NB4 (cell line): ENCODE data around the gene ACTL7B.
A peak's percentile ranks its signal among the peaks of the same experiment; 100 is the strongest.
"Not testable (repeated sequence)": the region's sequence is repeated elsewhere in the genome, so short reads cannot be mapped to it uniquely, and the experiment has no call there.

Experiments
- DNase-seq: peaks from one replicate; pipeline ENCODE4 v3.0.0; 2010; ENCODE audit warnings: low read depth
- H3K4me3 ChIP-seq: one replicate; pipeline ENCODE4 v1.5.1; 2011; ENCODE audit warnings: mild to moderate bottlenecking, low read depth, low read length, moderate library complexity
- MYC ChIP-seq: IDR thresholded peaks from 2 replicates; pipeline ENCODE4 v1.6.1; 2011; ENCODE audit warnings: low read depth, low read length
- POLR2A ChIP-seq: IDR thresholded peaks from 2 replicates; pipeline ENCODE4 v1.6.1; 2011; ENCODE audit warnings: mild to moderate bottlenecking; ENCODE audit not compliant: insufficient read length; ENCODE audit errors: extremely low read depth
- TF ChIP-seq, protein P1 (sequence below): IDR thresholded peaks from one replicate; pipeline ENCODE4 v1.5.1; 2012; ENCODE audit warnings: low read depth, low read length
- TF ChIP-seq, protein P2 (sequence below): IDR thresholded peaks from 2 replicates; pipeline ENCODE4 v1.6.1; 2011; ENCODE audit warnings: low read depth, low read length

The ACTL7B gene

DNA sequence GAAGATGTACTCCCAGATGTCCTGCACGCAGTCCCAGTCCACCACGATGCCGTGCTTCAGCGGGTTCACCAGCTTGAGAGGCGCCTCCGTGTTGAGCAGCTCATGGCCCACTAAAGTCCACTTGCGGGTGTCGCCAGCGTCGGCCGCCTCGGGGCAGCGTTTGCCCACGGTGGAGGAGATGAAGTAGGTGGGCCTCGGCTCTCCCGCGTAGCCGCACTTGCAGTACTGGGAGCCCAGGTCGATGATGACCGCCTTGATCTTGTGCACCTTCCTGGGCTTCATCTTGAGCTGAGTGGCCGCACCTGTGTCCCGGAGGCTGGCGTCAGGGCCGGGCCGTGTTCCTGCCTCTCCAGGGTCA lies 278 bp downstream of the ACTL7B start:
- no peak for DNase-seq
- TF ChIP-seq MYC, result no peak
- TF ChIP-seq POLR2A, result no peak
- TF ChIP-seq, protein P1, sequence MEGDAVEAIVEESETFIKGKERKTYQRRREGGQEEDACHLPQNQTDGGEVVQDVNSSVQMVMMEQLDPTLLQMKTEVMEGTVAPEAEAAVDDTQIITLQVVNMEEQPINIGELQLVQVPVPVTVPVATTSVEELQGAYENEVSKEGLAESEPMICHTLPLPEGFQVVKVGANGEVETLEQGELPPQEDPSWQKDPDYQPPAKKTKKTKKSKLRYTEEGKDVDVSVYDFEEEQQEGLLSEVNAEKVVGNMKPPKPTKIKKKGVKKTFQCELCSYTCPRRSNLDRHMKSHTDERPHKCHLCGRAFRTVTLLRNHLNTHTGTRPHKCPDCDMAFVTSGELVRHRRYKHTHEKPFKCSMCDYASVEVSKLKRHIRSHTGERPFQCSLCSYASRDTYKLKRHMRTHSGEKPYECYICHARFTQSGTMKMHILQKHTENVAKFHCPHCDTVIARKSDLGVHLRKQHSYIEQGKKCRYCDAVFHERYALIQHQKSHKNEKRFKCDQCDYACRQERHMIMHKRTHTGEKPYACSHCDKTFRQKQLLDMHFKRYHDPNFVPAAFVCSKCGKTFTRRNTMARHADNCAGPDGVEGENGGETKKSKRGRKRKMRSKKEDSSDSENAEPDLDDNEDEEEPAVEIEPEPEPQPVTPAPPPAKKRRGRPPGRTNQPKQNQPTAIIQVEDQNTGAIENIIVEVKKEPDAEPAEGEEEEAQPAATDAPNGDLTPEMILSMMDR, result no peak
- TF ChIP-seq, protein P2, sequence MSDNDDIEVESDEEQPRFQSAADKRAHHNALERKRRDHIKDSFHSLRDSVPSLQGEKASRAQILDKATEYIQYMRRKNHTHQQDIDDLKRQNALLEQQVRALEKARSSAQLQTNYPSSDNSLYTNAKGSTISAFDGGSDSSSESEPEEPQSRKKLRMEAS, result no peak
- H3K4me3 ChIP-seq, result no peak overlapping the region

DNA sequence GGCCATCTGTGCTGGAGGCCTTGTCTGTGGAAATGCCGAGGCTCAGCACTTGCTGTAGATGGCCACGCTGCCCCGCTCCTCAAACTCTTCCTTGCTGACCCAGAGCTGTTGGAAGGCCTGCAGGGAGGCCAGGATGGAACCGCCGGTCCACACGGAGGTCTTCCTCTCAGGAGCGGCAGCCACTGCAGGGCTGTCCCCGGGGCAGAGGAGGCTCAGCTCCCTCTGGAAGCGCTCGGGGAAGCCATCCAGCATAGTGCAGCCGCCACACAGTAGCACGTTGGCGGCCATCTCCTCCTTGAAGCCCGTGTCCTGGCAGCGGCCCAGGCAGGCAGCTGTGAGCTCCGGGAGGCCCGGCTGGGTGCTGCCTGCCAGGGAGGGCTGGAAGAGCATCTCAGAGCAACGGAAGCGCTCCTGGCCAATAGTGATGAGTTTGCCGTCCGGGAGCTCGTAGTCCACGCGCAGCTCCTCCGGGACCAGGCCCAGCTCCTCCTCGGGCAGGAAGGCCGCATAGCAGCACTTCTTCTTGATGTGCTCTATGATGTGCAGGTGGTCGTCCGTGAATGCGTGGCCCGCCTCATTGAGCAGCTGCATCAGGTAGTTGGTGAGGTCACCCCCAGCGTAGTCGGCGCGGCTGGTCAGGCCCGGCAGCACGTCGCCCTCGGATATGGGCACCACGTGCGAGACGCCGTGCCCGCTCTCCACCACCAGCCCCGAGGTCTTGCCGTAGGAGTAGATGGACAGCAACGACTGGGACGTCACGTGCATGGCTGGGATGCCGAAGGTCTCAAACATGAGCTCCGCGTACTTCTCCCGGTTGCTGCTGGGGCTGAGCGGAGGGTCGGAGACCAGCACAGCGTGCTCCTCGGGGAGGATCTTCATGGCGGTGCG lies 901 bp downstream of the ACTL7B start:
- DNase-seq, result no peak
- TF ChIP-seq POLR2A, result no peak
- H3K4me3 ChIP-seq, result no peak overlapping the region

DNA sequence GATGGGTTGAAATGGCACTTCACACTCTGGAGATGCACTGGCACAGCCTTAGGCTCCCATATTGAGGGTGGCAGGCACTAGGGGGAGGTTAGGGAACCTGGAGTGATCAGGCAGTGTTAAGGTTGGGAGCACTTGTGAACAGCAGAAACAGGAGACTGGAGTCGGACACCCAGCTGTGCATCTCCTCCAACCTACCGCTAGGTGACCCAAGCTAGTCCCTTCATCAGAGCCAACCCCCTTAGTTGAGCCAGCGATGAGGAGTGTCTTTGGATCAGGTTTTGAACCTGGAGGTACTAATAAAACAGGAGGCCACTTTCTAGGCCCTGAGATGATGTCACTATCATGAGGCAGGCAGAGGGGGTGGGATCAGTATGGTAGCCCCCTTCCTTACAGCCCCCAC lies 1.7 kb downstream of the ACTL7B start:
- no peak overlapping the region for H3K4me3 ChIP-seq
- no peak for DNase-seq
- TF ChIP-seq, protein P2, result no peak
- TF ChIP-seq POLR2A (no peak), MYC (no peak)
- TF ChIP-seq, protein P1, result no peak

DNA sequence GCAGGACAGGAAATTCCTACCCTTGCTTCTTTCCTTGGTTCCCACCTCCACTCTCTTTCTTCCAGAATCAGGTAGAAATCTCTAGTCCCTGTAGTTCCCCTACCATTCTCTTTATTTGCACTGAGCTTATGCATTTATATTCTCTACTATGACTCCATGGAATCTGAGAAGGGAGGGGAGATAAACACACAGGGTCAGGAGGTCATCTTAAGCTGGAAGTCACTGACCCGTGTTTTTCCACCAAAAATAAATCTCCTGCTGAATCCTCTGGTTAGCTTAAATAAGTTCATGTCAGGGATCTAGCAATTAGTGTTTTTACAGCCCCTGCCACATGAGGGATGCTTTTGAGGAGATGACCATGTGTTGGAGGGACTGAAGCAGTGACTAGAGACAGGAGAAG lies 3.7 kb downstream of the ACTL7B start:
- H3K4me3 ChIP-seq, result no peak overlapping the region
- no peak for TF ChIP-seq MYC
- no peak for TF ChIP-seq POLR2A
- TF ChIP-seq, protein P1, result no peak
- TF ChIP-seq, protein P2, result no peak
- no peak for DNase-seq

DNA sequence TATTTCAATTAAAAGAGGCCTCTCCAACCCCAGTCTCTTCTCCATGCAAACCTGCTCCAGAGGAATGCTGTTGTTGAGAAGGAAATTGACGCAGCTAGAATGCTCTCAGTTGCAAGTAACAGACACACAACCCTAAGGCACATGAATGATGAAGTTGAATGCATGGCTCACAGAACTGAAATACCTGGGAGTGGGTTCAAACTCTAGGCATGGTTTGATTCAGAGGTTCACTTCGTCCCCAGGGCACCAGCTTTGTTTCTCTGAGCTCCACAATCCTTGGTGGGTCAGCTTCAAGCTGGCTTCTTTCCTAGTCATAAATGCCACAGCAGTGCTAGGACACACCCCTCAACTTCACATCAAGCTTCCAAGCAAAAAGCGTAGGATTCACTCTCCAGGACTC lies 4.6 kb downstream of the ACTL7B start:
- H3K4me3 ChIP-seq, result no peak overlapping the region
- no peak for TF ChIP-seq MYC
- no peak for TF ChIP-seq POLR2A
- DNase-seq, result no peak

DNA sequence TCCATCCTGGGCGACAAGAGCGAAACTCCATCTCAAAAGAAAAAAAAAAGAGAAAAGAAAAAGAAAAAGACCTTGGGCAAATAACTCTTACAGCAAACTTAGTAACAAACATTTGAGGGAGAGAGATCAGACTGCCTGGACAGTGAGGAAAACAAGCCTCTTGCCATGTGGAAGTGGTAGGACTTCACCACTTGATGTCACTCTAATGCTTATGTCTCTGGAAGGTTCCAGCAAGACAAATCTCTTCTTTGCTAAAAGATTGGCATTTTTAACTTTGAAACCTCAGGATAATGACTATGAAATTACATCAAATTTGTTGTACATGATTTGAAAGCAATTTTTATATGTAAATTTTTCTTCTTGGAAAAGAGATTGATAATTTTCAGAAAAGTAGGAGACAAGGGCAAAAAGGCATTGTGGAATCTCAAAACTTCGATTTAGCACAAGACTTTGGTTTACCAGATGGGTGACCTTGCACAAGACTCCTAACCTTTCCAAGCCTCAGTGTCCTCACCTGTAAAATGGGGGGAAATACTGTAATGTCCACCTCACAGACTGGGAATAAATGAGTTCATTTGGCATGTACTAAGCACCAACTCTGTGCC lies 5.4 kb downstream of the ACTL7B start:
- TF ChIP-seq POLR2A, result no peak
- TF ChIP-seq, protein P1, result peak; percentile 21
- peak; percentile 34; the same call in 1 of the 2 replicates for TF ChIP-seq MYC
- TF ChIP-seq, protein P2, result peak; percentile 72
- peak; percentile 39 for DNase-seq
- H3K4me3 ChIP-seq, result no peak overlapping the region

DNA sequence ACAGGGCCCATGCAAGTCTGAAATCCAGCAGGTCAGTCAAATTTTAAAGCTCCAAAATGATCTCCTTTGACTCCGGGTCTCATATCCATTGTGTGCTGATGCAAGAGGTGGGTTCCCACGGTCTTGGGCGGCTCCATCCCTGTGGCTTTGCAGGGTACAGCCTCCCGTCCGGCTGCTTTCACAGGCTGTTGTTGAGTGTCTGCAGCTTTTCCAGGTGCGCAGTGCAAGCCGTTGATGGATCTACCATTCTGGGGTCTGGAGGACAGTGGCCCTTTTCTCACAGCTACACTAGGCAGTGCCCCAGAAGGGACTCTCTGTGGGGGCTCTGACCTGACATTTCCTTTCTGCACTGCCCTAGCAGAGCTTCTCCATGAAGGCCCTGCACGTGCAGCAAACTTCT lies 7.5 kb downstream of the ACTL7B start:
- H3K4me3 ChIP-seq, DNase-seq: not testable (repeated sequence)
